Fibroblast of mammary gland (primary cell): Measurements from ENCODE around the gene ATG7.
A peak's percentile ranks its signal among the peaks of the same experiment; 100 is the strongest.

Experiments used
- DNase-seq: peaks from one replicate; pipeline ENCODE4 v3.0.0-alpha.2; 2010; ENCODE audit warnings: low read depth
- H3K4me3 ChIP-seq: 2 replicates; pipeline ENCODE4 v1.5.1; 2011; ENCODE audit warnings: low read depth, mild to moderate bottlenecking, low read length, moderate library complexity; ENCODE audit not compliant: control insufficient read depth
- CTCF ChIP-seq: conservative IDR thresholded peaks from 2 replicates; pipeline ENCODE4 v1.5.1; 2011; ENCODE audit warnings: low read depth, low read length, inconsistent platforms; ENCODE audit not compliant: control insufficient read depth, insufficient read depth

ATG7 gene

DNA sequence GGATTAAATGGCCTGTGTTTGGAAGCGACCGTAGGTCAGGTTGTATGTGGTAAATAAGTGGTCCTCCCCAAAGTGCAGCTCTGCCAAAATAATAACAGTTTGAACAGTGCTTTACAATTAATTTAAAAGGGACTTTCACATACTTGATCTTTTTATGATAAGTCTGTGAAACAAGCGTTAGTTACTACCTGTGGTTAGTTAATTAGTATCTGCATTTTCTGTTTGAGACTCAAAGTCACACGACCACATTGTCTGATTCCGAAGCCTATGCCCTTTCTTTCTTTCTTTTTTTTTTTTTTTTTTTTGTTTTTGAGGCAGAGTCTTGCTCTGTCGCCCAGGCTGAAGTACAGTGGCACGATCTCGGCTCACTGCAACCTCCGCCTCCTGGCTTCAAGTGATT is 45.1 kb downstream of the ATG7 start:
- H3K4me3 ChIP-seq, result no peak overlapping the region
- no peak for DNase-seq
- no peak for TF ChIP-seq CTCF

DNA sequence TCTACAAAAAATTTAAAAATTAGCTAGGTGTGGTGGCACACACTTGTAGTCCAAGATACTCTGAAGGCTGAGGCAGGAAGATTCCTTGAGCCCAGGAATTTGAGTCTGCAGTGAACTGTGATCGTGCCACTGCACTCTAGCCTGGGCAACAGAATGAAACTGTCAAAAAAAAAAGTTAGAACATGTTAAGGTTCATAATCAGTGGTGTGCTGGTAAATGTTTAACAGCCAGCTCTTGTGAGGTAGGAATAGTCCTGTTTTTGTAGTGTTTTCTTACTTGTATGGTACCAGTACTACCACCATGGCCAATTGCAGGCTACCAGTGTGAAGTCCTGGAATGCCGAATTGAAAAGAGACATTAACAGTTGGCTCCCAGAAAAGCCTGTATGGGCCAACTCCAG is 50.7 kb downstream of the ATG7 start:
- no peak overlapping the region for H3K4me3 ChIP-seq
- no peak for TF ChIP-seq CTCF
- DNase-seq, result no peak

GRCh38 chr3:11323813-11324212 is 51.6 kb downstream of the ATG7 start:
- TF ChIP-seq CTCF, result no peak
- no peak overlapping the region for H3K4me3 ChIP-seq
- DNase-seq, result peak; percentile 50

DNA sequence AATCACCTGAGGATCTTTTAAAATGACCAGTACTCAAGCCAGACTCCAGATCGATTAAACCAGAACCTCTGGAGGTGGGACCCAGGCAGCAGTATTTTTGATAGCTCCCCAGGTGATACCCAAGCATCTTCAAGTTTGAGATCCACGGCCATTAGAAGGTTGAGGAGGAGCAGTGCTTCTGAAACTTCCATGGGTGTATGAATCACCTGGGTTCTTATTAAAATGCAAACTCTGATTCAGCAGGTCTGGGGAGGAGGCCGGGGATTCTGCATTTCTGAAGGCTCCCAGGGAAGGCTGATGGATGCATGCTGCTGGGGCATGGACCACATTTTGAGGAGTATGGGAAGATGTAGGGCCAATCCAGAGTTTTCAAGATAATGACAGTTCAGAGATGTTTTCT is 55.4 kb downstream of the ATG7 start:
- TF ChIP-seq CTCF, result no peak
- DNase-seq, result no peak
- no peak overlapping the region for H3K4me3 ChIP-seq

DNA sequence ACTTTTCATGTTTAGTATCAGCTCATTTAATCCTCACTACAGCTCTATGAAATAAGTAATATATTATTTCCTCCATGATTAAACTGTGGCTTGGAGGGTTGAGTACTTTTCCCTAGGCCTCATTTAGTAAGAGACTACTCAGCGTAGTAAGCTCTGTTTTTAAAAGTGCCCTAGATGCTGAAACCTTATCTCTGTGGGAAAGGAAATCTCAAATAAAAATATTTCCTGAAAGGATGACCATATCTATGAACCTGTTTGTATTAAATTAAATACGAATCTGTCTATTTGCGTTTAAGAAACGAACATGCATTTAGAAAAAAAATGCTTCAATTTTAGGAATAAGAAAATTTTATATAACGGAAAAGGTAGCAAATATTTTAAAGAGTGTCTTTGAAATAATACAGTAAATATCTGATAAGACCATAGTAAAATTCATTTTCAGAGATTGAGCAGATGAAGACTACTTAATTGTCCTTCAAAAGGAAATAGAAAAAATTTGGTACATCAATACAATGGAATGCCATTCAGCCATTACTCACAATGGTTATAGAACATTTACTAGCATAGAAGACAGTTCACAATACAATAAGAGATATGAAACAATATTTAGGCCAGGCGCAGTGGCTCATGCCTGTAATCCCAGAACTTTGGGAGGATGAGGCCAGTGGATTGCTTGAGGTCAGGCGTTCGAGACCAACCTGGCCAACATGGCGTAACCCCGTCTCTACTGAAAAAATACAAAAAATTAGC is 56.2 kb downstream of the ATG7 start:
- DNase-seq, result no peak
- no peak overlapping the region for H3K4me3 ChIP-seq
- TF ChIP-seq CTCF, result no peak

DNA sequence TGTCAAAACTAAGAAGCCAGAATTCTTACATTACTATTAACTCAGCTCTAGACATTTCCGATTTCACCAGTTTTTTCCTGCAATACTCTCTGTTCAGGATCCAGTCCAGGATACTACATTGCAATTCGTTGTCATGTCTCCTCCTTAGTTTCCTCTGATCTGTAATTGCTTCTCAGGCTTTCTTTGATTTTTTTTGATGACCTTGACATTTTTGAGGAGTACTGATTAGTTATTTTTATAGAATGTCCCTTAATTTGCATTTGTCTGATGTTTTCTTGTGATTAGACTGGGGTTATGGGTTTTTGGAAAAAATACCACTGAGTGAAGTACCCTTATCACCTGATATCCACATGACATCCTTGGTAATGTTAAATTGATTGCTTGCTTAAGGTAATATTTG is 57.6 kb downstream of the ATG7 start:
- no peak for TF ChIP-seq CTCF

GRCh38 chr3:11331101-11331500 is 58.9 kb downstream of the ATG7 start:
- TF ChIP-seq CTCF, result no peak
- DNase-seq, result peak; percentile 39
- no peak overlapping the region for H3K4me3 ChIP-seq

More for the DNA sequence above, 57.6 kb downstream of the ATG7 start:
- no peak for DNase-seq
- H3K4me3 ChIP-seq, result no peak overlapping the region
